GM18907 (cell line): ENCODE measurements around the gene CEP104.

Experiments used
- ATAC-seq: cut with Tn5 transposase; IDR thresholded peaks from one replicate; pipeline ENCODE4 v1.9.1; 2021; ENCODE audit warnings: mild to moderate bottlenecking, moderate library complexity; ENCODE audit not compliant: unreplicated experiment

The CEP104 gene

GRCh38 chr1:3856923-3857790, at the start of gene CEP104, which contains the start of gene DFFB:
Gene CEP104, minus strand, starts transcription at chr1:3857211. Its CDS starts 4,804 bp downstream, at chr1:3852407.
Gene DFFB, plus strand, starts transcription at chr1:3857476. Its CDS starts 128 bp downstream, at chr1:3857604.
- ATAC-seq: peak; percentile 95

GRCh38 chr1:3906672-3907020, 49.6 kb upstream of the CEP104 start:
- ATAC-seq: no peak

GRCh38 chr1:3905953-3906671, 49.1 kb upstream of the CEP104 start:
- no peak for ATAC-seq

GRCh38 chr1:3905266-3905952, 48.4 kb upstream of the CEP104 start:
- no peak for ATAC-seq

DNA sequence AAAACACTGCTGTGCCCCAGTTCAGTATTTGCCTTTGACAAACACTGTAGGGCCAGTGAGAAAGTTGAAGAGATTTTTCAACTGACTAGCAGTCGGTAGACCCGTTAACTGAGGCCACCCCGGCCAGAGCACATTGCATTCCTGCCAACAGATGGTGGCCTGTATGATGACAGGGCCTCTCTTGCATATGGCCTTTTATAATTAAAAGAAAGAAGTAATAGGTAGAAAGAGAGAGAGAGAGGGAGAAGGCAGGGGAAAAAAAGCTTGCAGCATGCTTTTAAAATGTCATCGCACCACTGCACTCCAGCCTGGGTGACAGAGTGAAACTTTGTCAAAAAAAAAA, 47.8 kb upstream of the CEP104 start:
- ATAC-seq: no peak

GRCh38 chr1:3904006-3904842, 47.2 kb upstream of the CEP104 start:
- ATAC-seq: no peak

DNA sequence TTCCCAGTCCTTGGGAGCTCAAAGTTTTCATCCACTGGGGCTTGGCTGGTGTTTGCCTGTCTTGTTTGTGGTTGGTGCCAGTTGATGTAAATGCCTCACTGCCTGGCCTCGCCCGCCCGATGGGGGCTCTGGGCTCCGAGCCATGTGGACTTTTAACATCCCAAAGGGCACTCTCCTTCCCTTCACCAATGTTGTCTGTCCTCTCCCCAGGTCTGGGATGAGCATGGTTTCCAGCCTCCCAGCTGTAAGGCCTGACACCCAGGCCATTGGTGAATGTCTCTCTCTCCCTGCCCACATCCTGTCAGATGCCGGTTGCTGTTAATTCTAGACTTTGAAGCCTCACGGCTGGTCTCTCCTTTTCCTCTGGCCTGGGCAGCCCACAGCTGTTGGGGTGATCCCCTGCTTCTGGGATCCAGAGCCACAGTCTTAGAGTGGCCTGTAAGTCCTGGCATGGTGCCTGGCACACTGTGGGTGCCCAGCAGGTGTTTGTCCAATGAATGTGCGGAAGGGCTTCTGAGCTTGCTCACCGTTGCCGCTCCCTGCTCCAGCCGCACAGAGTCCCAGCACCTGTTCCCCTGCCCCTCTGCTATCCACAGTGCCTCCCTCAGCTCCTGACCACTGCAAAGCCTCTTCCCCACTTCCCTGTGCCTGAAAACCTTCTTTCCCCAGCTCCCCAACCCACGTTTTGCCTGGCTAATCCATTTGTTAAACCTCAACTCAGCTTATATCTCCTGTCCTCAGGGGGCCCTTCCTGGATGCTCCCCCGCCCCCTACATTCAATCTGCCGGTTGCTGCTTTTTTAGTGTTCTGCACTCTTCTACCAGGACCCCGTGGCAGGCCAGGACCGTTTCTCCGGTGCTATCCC, 46.4 kb upstream of the CEP104 start:
- ATAC-seq: no peak

DNA sequence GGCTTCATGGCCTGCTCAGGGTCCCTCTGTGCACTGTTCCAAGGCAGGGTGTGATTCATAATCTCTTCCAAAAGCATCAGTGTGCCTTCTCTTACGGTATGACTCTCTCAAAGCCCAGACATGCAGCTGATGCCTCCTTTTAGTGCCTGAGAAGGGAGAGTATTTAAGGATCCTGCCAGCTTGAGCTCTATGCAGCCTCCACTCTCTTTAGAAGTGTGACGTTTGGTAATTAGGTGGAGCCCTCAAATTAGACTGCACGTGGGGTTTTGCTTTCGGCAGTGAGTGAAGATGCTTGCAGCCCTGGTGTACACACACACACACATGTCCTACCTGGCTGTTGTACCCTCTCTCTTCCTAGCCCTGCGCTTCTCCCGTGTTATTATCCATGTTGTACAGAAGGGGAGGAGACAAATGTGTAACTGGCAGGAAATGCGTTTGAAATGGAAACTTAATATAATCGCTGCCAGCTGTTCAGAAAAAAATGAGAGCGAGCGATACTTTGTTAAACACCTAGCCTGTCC, 45.6 kb upstream of the CEP104 start:
- no peak for ATAC-seq

DNA sequence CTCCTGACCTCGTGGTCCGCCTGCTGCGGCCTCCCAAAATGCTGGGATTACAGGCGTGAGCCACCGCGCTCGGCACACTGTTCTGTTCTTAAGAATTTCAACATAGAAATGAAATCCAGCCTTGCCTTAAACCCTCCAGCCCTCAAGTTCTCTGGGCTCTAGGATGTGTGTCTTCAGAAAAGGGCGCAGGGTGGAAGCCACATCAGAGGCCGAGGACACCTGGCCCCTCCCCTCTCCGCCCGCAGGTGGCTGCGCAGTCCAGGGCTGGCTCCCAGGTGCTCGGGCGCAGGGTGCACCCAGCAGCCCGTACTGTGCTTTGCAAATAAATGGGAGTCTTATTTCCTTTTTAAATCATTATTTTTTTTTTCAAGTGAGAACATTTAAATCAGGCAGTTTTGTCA, 45.1 kb upstream of the CEP104 start:
- no peak for ATAC-seq

DNA sequence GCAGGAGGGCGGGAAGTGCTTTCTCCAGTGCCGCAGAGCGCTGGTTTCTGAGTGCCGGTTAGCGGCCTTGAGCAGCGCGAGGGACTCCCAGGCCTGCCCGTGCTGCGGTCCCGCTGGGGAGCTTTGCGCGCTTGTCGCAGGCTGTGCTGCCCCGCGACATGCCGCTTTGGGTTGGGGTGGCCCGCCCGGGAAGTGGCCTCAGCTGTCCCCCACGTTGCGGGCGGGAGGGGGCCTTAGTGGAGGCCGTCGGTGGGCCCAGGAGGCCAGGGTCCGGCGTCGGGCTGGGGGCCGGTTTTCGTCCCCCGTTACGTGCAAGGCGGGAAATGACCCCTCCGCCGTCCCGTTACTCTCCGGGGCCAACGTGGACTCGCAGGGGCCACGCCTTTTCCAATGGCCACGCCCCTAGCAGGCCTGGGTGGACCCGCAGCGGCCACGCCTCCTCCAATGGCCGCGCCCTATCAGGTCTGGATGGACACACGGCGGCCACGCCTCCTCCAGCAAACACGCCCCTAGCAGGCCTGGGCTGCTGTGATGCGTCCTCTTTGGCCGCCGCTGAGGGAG, 44.0 kb upstream of the CEP104 start:
- peak; percentile 55 for ATAC-seq

- peak; percentile 74 for ATAC-seq
These were observed 43.3 kb upstream of the CEP104 start, which contains the start of gene C1orf174 for GRCh38 chr1:3900150-3900968. Gene C1orf174, minus strand, starts transcription at chr1:3900272. Its CDS starts 86 bp downstream, at chr1:3900186.

DNA sequence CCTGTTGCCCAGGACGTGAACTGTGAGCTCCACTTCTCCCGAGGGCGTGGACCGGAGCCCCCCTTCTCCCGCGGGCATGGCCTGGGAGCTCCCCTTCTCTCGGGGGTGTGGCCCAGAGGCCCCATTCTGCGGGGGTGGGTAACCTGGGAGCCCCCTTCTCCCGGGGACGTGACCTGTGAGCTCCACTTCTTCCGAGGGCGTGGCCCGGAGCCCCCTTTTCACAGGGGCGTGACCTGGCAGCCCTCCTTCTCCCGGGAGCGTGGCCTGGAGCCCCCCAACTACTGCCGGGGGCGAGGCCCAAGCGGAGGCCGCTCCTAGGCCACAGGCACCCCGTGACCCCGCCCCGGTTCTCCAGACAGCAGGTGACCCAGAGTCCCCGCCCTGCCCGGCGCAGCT, 42.7 kb upstream of the CEP104 start:
- peak; percentile 6 for ATAC-seq

- ATAC-seq: no peak
These were observed 42.2 kb upstream of the CEP104 start for GRCh38 chr1:3898994-3899753.

GRCh38 chr1:3898475-3898735, 41.4 kb upstream of the CEP104 start:
- no peak for ATAC-seq

DNA sequence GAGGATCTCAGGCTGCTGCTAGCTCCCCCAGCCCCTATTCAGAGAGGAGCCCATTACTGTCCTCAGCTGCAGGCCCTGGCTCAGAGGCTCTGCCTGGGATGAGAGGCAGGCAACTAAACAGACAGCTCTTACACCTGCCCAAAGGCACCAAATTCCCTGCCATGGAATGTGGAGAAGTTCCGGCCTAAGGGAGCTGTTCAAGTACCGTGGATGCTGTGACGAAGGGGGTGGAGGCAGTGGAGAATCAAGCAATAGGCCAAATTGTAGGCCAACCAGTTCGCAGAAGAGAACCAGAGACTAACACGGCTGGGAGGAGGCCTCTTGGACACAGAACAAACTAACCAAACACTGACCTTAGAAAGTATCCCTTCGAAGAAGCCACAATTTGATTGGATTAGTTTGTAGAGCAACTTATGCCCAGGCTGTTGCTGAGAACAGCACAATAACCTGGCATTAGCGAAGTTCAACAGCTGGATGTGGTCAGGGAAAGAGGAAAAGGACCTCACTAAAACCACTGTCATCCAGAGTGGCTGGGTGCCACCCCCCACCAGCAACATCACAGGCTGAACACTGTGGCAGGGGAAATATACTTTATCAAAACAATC, 39.5 kb upstream of the CEP104 start:
- ATAC-seq: no peak

DNA sequence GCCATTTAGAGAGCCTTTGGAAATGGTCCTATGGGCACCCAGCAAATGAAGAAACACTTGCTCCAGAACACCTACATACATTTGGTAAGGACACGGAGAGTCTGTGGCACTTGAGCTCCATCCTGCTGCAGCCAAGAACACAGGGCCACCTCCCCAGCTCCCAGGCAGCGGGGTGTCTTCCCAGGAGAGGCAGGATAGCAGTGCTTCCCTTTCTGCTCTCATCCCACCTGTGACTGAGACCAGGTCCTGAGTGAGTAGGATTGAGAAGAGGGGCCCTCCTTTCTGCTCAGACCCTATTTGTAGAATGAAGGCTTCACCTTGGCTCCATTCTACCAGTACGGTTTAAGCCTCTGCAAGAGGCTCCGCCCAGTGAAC, 38.9 kb upstream of the CEP104 start:
- ATAC-seq: no peak

DNA sequence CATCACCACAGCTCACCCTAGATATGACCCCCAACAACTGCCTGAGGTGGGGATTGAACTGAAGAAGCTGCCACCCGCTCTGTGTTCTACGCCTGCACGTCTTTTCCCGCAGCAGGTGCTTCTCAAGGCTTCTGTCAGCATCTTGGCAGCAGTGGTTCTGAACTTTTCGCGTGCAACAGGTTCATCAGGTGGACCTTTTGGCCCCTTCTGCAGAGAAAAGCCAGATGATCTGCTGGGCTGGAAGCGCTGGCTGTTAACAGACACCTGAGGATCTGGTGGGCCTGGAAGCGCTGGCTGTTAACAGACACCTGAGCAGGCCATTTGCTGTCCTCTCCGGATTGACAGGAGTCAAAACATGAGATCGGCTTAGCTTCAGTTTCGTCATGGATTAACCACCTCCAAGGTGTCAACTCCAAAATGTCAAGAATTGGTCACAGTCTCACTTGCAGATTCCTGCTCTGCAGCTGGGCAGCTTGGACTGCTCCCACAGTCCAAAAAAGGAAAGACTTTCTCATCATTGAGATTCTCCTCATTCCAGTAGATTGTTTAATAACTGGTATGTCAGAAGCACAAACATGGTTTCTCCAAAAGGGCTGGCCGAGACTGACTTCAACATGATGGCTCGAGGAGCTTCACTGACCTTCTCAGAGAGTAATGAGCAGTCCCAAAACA, 38.4 kb upstream of the CEP104 start:
- ATAC-seq: no peak
